Astrocyte (in vitro differentiated cells and primary cell): Measurements from ENCODE around the gene C13orf46.

ENCODE experiments used
- EZH2 ChIP-seq: IDR thresholded peaks from 2 replicates; pipeline ENCODE4 v1.6.1; 2012; ENCODE audit warnings: mild to moderate bottlenecking, low read length, inconsistent platforms; ENCODE audit not compliant: insufficient read depth
- TF ChIP-seq, protein P1 (sequence below): IDR thresholded peaks from 2 replicates; pipeline ENCODE4 v1.5.1; 2011; ENCODE audit warnings: low read depth, mild to moderate bottlenecking, inconsistent platforms, low read length, moderate library complexity; ENCODE audit not compliant: insufficient read depth

DNA sequence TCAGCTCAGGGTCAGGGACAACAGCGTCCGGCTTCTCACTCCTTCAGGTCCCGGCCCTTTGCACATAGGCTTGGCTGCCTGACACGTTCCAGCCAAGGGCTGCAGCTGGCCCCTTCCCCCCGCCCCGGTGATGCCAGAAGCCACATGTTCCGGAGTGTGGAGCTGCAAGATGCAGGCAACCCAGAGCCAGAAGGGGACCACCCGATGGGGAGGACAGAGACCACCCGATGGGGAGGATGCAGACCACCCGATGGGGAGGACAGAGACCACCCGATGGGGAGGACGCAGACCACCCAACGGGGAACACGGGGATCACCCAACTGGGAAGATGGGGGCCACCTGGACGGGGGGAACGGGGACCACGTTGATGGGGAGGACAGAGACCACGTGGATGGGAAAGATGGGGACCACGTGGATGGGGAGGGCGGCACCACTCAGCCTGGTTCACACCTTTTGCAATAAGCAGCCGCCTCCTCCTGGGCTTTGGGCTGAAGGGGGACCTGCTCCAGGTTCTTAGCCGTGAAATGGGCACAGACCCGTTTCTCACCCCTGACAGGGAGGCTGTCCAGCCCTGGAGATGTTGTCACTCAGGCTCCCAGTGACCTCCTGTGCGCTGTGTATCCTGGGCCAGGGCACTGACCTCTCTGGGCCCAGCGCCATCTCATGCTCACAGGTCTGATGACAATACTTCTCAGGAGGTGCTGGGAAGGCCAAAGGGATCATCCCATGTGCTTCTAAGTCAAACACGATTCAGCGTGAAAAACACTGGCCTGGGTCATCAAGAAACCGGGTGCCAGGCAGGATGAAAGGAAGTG, 34.5 kb downstream of the C13orf46 start:
- TF ChIP-seq, protein P1, sequence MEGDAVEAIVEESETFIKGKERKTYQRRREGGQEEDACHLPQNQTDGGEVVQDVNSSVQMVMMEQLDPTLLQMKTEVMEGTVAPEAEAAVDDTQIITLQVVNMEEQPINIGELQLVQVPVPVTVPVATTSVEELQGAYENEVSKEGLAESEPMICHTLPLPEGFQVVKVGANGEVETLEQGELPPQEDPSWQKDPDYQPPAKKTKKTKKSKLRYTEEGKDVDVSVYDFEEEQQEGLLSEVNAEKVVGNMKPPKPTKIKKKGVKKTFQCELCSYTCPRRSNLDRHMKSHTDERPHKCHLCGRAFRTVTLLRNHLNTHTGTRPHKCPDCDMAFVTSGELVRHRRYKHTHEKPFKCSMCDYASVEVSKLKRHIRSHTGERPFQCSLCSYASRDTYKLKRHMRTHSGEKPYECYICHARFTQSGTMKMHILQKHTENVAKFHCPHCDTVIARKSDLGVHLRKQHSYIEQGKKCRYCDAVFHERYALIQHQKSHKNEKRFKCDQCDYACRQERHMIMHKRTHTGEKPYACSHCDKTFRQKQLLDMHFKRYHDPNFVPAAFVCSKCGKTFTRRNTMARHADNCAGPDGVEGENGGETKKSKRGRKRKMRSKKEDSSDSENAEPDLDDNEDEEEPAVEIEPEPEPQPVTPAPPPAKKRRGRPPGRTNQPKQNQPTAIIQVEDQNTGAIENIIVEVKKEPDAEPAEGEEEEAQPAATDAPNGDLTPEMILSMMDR: no peak
- no peak for TF ChIP-seq EZH2
